ENCODE results near the gene KIF3A.

KIF3A gene

GRCh38 chr5:132754947-132755346 lies 17.6 kb upstream of the KIF3A start:
- no peak overlapping the region for H3K4me3 ChIP-seq (ENCODE audit: low read depth, low read length)

- no peak overlapping the region for H3K4me3 ChIP-seq (ENCODE audit: low read depth, low read length)
Measured at GRCh38 chr5:132754111-132754510, 16.8 kb upstream of the KIF3A start.

- H3K4me3 ChIP-seq (ENCODE audit: low read depth, low read length), result no peak overlapping the region
Measured at GRCh38 chr5:132753135-132753987, 16.0 kb upstream of the KIF3A start.

GRCh38 chr5:132752581-132753125 lies 15.3 kb upstream of the KIF3A start:
- H3K4me3 ChIP-seq (ENCODE audit: low read depth, low read length), result no peak overlapping the region

GRCh38 chr5:132751971-132752580 lies 14.7 kb upstream of the KIF3A start:
- no peak overlapping the region for H3K4me3 ChIP-seq (ENCODE audit: low read depth, low read length)

- no peak overlapping the region for H3K4me3 ChIP-seq (ENCODE audit: low read depth, low read length)
Measured at GRCh38 chr5:132751444-132751843, 14.1 kb upstream of the KIF3A start.

- no peak overlapping the region for H3K4me3 ChIP-seq (ENCODE audit: low read depth, low read length)
Measured at GRCh38 chr5:132750471-132751230, 13.3 kb upstream of the KIF3A start.

- H3K4me3 ChIP-seq (ENCODE audit: low read depth, low read length), result no peak overlapping the region
Measured at GRCh38 chr5:132749506-132749905, 12.2 kb upstream of the KIF3A start.

- H3K4me3 ChIP-seq (ENCODE audit: low read depth, low read length), result no peak overlapping the region
Measured at GRCh38 chr5:132748522-132749000, 11.2 kb upstream of the KIF3A start.

- H3K4me3 ChIP-seq (ENCODE audit: low read depth, low read length), result peak overlapping the region; percentile 25
Measured at GRCh38 chr5:132747616-132748440, 10.5 kb upstream of the KIF3A start.

GRCh38 chr5:132746954-132747615 lies 9.7 kb upstream of the KIF3A start, which contains the start of gene CCNI2:
Gene CCNI2 (plus strand): TSS chr5:132747426. CDS start chr5:132747496, 70 bp downstream.
- H3K4me3 ChIP-seq (ENCODE audit: low read depth, low read length), result peak within 1 kb of the TSS; percentile 25

- no peak overlapping the region for H3K4me3 ChIP-seq (ENCODE audit: low read depth, low read length)
Measured at GRCh38 chr5:132746592-132746953, 9.2 kb upstream of the KIF3A start.

- H3K4me3 ChIP-seq (ENCODE audit: low read depth, low read length), result no peak overlapping the region
Measured at GRCh38 chr5:132744659-132745058, 7.3 kb upstream of the KIF3A start.

GRCh38 chr5:132742626-132743025 lies 5.3 kb upstream of the KIF3A start:
- no peak overlapping the region for H3K4me3 ChIP-seq (ENCODE audit: low read depth, low read length)

GRCh38 chr5:132742158-132742557 lies 4.8 kb upstream of the KIF3A start:
- no peak overlapping the region for H3K4me3 ChIP-seq (ENCODE audit: low read depth, low read length)

GRCh38 chr5:132739232-132739631 lies 1.9 kb upstream of the KIF3A start:
- H3K4me3 ChIP-seq (ENCODE audit: low read depth, low read length), result no peak overlapping the region

GRCh38 chr5:132737982-132738681 lies 786 bp upstream of the KIF3A start:
- H3K4me3 ChIP-seq (ENCODE audit: low read depth, low read length), result peak overlapping the region; percentile 79

- H3K4me3 ChIP-seq (ENCODE audit: low read depth, low read length), result no peak overlapping the region
Measured at GRCh38 chr5:132734687-132735086, 2.7 kb downstream of the KIF3A start.

- no peak overlapping the region for H3K4me3 ChIP-seq (ENCODE audit: low read depth, low read length)
Measured at GRCh38 chr5:132733499-132734148, 3.7 kb downstream of the KIF3A start.
